NCI-H524 (cell line): Measurements from ENCODE around the gene KCNG1.

Experiments
- DNase-seq, 2 experiments: peaks; one replicate each; lab custom pipeline; 2025; lab: John Stamatoyannopoulos, UW

KCNG1 gene

GRCh38 chr20:51036827-51037531, 14.1 kb upstream of the KCNG1 start:
- peak; percentile 25 to 55 for DNase-seq

GRCh38 chr20:51036226-51036625, 13.3 kb upstream of the KCNG1 start:
- DNase-seq = no peak

GRCh38 chr20:51034988-51035656, 12.2 kb upstream of the KCNG1 start:
- DNase-seq = no peak

DNA sequence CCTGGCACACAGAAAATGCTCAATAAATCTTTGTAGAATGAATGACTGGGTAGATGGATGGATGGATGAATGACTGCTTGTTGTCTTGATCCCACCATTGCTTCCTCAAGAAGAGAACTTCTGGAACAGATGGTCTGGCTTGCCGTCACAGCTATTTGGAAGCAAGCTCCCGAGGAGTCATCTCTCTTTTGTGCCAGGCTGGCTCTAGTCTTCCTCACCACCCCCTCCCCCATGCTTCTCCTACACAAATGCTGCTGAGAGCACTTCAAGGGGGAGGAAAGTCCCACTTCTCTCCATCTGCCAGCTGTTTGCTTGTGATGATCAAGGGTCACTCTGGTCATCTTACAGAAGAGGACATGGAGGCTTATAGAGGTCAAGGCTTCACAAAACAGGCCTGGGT, 11.6 kb upstream of the KCNG1 start:
- peak; percentile 52 to 54 for DNase-seq

- no peak for DNase-seq
These were observed 7.3 kb upstream of the KCNG1 start for GRCh38 chr20:51029963-51030920.

- no peak for DNase-seq
These were observed 6.6 kb upstream of the KCNG1 start for GRCh38 chr20:51029556-51029955.

- no peak for DNase-seq
These were observed 5.8 kb upstream of the KCNG1 start for GRCh38 chr20:51028616-51029212.

DNA sequence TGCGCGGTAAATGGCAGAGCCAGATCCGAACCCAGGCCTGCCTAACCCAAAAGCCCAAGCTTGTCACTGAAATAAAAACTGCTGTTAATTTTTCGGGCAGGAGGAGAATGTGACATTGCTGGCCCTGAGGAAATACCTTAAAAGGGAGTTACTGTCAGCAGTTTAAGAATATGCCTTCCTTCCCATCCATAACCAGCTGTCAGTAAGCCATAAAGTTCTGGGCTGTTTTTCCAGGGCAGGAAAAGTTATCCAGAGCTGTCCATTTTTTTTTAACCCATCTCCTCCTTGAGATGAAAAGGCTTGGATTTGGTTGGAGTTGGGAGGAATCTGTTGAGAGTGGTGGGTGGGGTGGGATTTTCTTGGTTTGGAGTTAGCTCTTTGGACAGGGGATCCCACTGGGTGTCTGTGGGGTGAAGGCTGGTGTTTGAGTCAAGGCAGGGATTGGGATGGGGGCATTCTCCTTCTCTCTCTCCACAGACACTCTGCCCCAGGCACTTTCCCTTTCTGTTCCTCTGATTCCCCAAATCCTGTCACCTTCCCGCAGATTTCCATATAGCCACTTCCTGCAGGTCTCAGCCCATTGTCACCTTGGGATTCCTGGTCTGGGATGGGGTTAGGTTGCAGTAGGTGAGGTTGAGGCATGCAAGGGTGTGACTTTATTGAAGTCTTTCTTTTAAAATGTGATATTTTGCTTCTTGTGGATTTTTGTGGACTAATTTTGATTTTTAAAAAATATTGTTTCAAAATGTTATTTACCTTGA, 4.3 kb upstream of the KCNG1 start:
- DNase-seq = no peak

- DNase-seq = no peak
These were observed 3.4 kb upstream of the KCNG1 start for GRCh38 chr20:51026269-51026668.

DNA sequence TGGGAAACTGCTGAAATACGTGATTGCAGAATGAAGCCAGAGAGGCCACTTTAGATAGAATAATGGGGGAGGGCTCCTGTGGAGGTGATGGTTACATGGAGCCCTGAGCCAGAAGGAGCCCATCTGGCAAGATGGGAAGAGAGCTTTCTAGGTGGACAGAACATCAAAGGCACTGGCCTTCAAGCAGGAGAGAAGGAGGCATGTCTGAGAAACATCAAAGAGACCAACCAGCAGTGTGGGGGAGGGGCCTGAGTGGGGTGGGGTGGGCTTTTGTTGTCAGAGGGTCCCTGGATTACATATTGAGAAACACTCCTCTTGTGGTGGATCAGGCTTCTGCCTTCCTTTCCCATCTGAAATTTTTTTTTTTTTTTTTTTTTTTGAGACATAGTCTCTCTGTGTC, 1.9 kb upstream of the KCNG1 start:
- DNase-seq = no peak

DNA sequence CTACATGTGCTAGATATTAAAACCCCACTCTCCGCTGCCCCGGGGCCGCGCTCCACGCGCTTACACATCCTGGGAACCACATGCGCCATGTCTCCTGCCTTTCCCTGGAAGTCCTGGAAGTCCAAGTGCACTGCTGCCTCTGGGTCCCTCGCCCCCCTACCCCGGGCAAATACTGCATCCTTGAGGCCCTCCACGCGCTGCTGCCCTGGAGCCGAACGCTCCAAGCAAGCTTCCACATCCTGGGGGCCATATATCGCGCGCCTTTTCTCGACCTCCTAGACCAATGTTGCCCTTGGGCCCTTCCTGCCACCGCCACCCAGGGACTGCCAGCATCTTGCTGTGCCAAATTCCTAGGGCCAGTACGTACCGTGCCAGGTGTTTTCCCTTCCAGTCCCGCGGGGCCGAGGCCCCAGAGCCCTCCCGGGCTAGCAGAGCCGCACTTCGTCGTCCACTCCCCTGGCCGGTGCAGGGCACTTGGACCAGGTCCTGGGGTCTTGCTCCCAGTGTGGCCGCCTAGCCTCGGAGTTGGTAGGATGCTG, 779 bp upstream of the KCNG1 start:
- no peak for DNase-seq

GRCh38 chr20:51022227-51022802, 592 bp downstream of the KCNG1 start:
- DNase-seq = no peak

- DNase-seq = no peak
These were observed 1.6 kb downstream of the KCNG1 start for GRCh38 chr20:51021067-51022025.

- no peak for DNase-seq
These were observed 2.2 kb downstream of the KCNG1 start for GRCh38 chr20:51020657-51021056.

- DNase-seq = peak; percentile 41 to 74
These were observed 3.0 kb downstream of the KCNG1 start for GRCh38 chr20:51019656-51020592.

DNA sequence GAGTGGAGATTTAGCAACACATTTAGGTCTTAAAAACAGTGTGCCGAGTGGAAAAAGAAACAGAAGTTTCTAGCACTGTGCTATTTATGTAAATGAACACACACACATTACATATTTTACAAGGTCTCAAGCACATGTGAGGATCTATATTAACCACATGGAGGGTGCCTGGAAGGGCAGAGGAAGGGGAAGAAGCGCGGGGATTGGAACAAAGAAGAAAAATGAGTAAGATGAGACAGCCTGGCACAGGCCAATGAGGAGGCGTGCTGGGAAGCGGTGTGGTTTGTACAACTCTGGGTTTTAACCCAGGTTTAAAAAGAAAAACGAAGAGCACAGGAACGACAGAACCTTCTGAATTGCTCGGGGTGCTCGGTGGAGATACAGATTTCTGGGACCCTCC, 5.7 kb downstream of the KCNG1 start:
- no peak for DNase-seq

DNA sequence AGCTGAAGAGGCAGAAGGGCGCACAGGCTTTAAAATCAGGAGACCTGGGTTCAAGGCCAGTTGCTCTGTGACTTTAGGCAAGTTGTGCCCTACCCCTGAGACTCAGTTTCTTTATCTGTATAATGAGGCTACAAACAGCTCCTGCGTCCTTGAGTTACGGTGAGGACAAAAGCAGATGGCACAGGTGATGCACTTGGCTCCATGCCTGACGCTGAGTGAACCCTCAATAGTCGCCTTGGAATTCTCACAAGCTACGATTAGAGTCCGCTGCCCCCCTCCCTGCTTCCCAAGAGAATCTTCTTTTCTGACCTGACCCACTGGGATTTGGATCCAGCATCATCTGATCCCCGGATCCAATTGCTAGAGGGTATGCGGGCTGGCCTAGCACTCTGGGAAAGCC, 6.4 kb downstream of the KCNG1 start:
- DNase-seq = peak in 1 of 2 experiments; percentile 11
